Measurements from ENCODE around the gene TEKT5.

DNA sequence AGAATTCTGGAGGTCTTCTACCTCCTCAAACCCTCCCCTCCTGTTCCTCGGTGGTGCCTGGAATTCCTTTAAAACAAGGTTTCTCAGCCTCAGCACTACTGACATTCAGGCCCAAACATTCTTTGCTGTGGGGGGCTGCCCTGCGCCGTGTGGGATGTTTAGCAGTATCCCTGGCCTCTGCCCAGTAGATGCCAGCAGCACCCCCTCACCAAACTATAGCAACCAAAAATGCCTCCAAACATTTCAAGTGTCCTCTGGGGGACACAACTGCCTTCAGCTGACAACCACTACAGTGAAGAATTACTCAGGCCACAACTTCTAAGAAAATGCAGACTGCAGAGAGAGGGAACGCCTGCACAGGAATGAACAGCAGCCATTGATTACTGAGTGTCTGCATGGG, 28.4 kb downstream of the TEKT5 start:
- TF ChIP-seq, protein P1, sequence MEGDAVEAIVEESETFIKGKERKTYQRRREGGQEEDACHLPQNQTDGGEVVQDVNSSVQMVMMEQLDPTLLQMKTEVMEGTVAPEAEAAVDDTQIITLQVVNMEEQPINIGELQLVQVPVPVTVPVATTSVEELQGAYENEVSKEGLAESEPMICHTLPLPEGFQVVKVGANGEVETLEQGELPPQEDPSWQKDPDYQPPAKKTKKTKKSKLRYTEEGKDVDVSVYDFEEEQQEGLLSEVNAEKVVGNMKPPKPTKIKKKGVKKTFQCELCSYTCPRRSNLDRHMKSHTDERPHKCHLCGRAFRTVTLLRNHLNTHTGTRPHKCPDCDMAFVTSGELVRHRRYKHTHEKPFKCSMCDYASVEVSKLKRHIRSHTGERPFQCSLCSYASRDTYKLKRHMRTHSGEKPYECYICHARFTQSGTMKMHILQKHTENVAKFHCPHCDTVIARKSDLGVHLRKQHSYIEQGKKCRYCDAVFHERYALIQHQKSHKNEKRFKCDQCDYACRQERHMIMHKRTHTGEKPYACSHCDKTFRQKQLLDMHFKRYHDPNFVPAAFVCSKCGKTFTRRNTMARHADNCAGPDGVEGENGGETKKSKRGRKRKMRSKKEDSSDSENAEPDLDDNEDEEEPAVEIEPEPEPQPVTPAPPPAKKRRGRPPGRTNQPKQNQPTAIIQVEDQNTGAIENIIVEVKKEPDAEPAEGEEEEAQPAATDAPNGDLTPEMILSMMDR (IDR thresholded peaks at IDR 0.05), result no peak
- TF ChIP-seq POLR2AphosphoS5 (IDR thresholded peaks at IDR 0.05; ENCODE audit: low read depth, low read length), result no peak
- no peak for TF ChIP-seq SIN3A (IDR thresholded peaks at IDR 0.05; ENCODE audit: borderline replicate concordance, insufficient read depth, low read depth, low read length)
